HEK293 (cell line): ENCODE measurements around the gene CEP55.

ENCODE experiments used
- ATF2 ChIP-seq: fragments of 450-650 bp; formaldehyde crosslinking; IDR thresholded peaks from 2 replicates; pipeline ENCODE4 v1.5.1; 2016; ENCODE audit warnings: missing biosample characterization, missing genetic modification characterization, low read depth
- GFI1B ChIP-seq: fragments of 450-650 bp; formaldehyde crosslinking; IDR thresholded peaks from 2 replicates; pipeline ENCODE4 v1.5.1; 2016; ENCODE audit warnings: missing biosample characterization, missing genetic modification characterization
- GLI2 ChIP-seq: fragments of 450-650 bp; formaldehyde crosslinking; IDR thresholded peaks from 2 replicates; pipeline ENCODE4; 2017; ENCODE audit warnings: missing biosample characterization, missing genetic modification characterization, low read depth, borderline replicate concordance
- GLI4 ChIP-seq: fragments of 450-650 bp; formaldehyde crosslinking; IDR thresholded peaks from 2 replicates; pipeline ENCODE4 v1.5.1; 2016; ENCODE audit warnings: missing biosample characterization, missing genetic modification characterization
- GLIS1 ChIP-seq: fragments of 450-650 bp; formaldehyde crosslinking; IDR thresholded peaks from 2 replicates; pipeline ENCODE4 v1.5.1; 2016; ENCODE audit warnings: missing biosample characterization, missing genetic modification characterization
- KLF8 ChIP-seq: fragments of 450-650 bp; formaldehyde crosslinking; IDR thresholded peaks from 2 replicates; pipeline ENCODE4 v1.5.1; 2016; ENCODE audit warnings: missing biosample characterization, missing genetic modification characterization
- KLF9 ChIP-seq: fragments of 450-650 bp; formaldehyde crosslinking; IDR thresholded peaks from 2 replicates; pipeline ENCODE4 v1.5.1; 2016; ENCODE audit warnings: missing biosample characterization, missing genetic modification characterization, low read depth
- PATZ1 ChIP-seq: fragments of 450-650 bp; formaldehyde crosslinking; IDR thresholded peaks from 2 replicates; pipeline ENCODE4 v1.5.1; 2016; ENCODE audit warnings: missing biosample characterization, missing genetic modification characterization
- SCRT2 ChIP-seq: fragments of 450-650 bp; formaldehyde crosslinking; IDR thresholded peaks from 2 replicates; pipeline ENCODE4 v1.5.1; 2016; ENCODE audit warnings: missing biosample characterization, missing genetic modification characterization
- TRIM28 ChIP-seq: IDR thresholded peaks from 2 replicates; pipeline ENCODE4 v1.6.1; 2011; ENCODE audit warnings: low read length, control low read depth, borderline replicate concordance
- TSHZ1 ChIP-seq: fragments of 450-650 bp; formaldehyde crosslinking; IDR thresholded peaks from 2 replicates; pipeline ENCODE4 v1.5.1; 2016; ENCODE audit warnings: missing biosample characterization, missing genetic modification characterization, borderline replicate concordance
- WT1 ChIP-seq: fragments of 450-650 bp; formaldehyde crosslinking; IDR thresholded peaks from 2 replicates; pipeline ENCODE4 v1.5.1; 2016; ENCODE audit warnings: missing biosample characterization, missing genetic modification characterization
- YY2 ChIP-seq: fragments of 450-650 bp; formaldehyde crosslinking; IDR thresholded peaks from 2 replicates; pipeline ENCODE4 v1.5.1; 2016; ENCODE audit warnings: missing biosample characterization, missing genetic modification characterization
- ZBTB1 ChIP-seq: fragments of 450-650 bp; formaldehyde crosslinking; IDR thresholded peaks from 2 replicates; pipeline ENCODE4 v1.5.1; 2016; ENCODE audit warnings: missing biosample characterization, missing genetic modification characterization
- ZFHX2 ChIP-seq: fragments of 450-650 bp; formaldehyde crosslinking; conservative IDR thresholded peaks from 2 replicates; pipeline ENCODE4 v1.5.1; 2016; ENCODE audit warnings: missing biosample characterization, missing genetic modification characterization
- ZFP3 ChIP-seq: fragments of 450-650 bp; formaldehyde crosslinking; IDR thresholded peaks from 2 replicates; pipeline ENCODE4 v1.5.1; 2016; ENCODE audit warnings: low read depth, missing biosample characterization, missing genetic modification characterization
- ZFP69B ChIP-seq: fragments of 450-650 bp; formaldehyde crosslinking; IDR thresholded peaks from 2 replicates; pipeline ENCODE4 v1.5.1; 2016; ENCODE audit warnings: missing biosample characterization, missing genetic modification characterization
- ZNF10 ChIP-seq: fragments of 450-650 bp; formaldehyde crosslinking; IDR thresholded peaks from 2 replicates; pipeline ENCODE4 v1.5.1; 2017; ENCODE audit warnings: missing biosample characterization, missing genetic modification characterization
- ZNF112 ChIP-seq: fragments of 450-650 bp; formaldehyde crosslinking; IDR thresholded peaks from 2 replicates; pipeline ENCODE4 v1.5.0; 2017; ENCODE audit warnings: missing biosample characterization, missing genetic modification characterization
- ZNF121 ChIP-seq: fragments of 450-650 bp; formaldehyde crosslinking; IDR thresholded peaks from 2 replicates; pipeline ENCODE4 v1.5.1; 2016; ENCODE audit warnings: missing biosample characterization, missing genetic modification characterization
- ZNF24 ChIP-seq: fragments of 450-650 bp; formaldehyde crosslinking; IDR thresholded peaks from 2 replicates; pipeline ENCODE4 v1.5.1; 2016; ENCODE audit warnings: missing biosample characterization, missing genetic modification characterization
- ZNF274 ChIP-seq, 2 experiments: fragments of 200-500 bp in 1 of 2; fragments of 450-650 bp in 1 of 2; sonication (Bioruptor generic) in 1 of 2; formaldehyde crosslinking in 1 of 2; IDR thresholded peaks; 2 replicates each; pipeline versions ENCODE4 v1.5.1 to v1.6.1; 2014 to 2016; ENCODE audit warnings: borderline replicate concordance in 1 of 2, inconsistent platforms in 1 of 2, low read length in 1 of 2, missing biosample characterization in 1 of 2, missing genetic modification characterization in 1 of 2
- ZNF394 ChIP-seq: fragments of 450-650 bp; formaldehyde crosslinking; IDR thresholded peaks from 2 replicates; pipeline ENCODE4 v1.5.1; 2016; ENCODE audit warnings: missing biosample characterization, missing genetic modification characterization, mild to moderate bottlenecking, moderate library complexity, borderline replicate concordance
- ZNF473 ChIP-seq: fragments of 450-650 bp; formaldehyde crosslinking; IDR thresholded peaks from 2 replicates; pipeline ENCODE4 v1.5.1; 2017; ENCODE audit warnings: missing biosample characterization, missing genetic modification characterization
- ZNF510 ChIP-seq: fragments of 450-650 bp; formaldehyde crosslinking; IDR thresholded peaks from 2 replicates; pipeline ENCODE4 v1.5.1; 2018; ENCODE audit warnings: mild to moderate bottlenecking, missing genetic modification characterization, missing biosample characterization; ENCODE audit not compliant: insufficient replicate concordance
- ZNF549 ChIP-seq: fragments of 450-650 bp; IDR thresholded peaks from 2 replicates; pipeline ENCODE4 v1.5.1; 2018; ENCODE audit warnings: missing biosample characterization, missing genetic modification characterization, mild to moderate bottlenecking, inconsistent platforms, moderate library complexity
- ZNF596 ChIP-seq: fragments of 450-650 bp; IDR thresholded peaks from 2 replicates; pipeline ENCODE4 v1.5.0; 2018; ENCODE audit warnings: missing biosample characterization, mild to moderate bottlenecking, missing genetic modification characterization, moderate library complexity
- ZNF624 ChIP-seq: fragments of 450-650 bp; formaldehyde crosslinking; IDR thresholded peaks from 2 replicates; pipeline ENCODE4 v1.5.1; 2017; ENCODE audit warnings: missing biosample characterization, missing genetic modification characterization
- ZNF692 ChIP-seq: fragments of 450-650 bp; formaldehyde crosslinking; IDR thresholded peaks from 2 replicates; pipeline ENCODE4 v1.5.1; 2016; ENCODE audit warnings: missing biosample characterization, missing genetic modification characterization
- ZNF791 ChIP-seq: fragments of 450-650 bp; formaldehyde crosslinking; IDR thresholded peaks from 2 replicates; pipeline ENCODE4 v1.5.1; 2016; ENCODE audit warnings: missing biosample characterization, missing genetic modification characterization
- ZSCAN18 ChIP-seq: fragments of 450-650 bp; formaldehyde crosslinking; IDR thresholded peaks from 2 replicates; pipeline ENCODE4 v1.5.1; 2016; ENCODE audit warnings: missing biosample characterization, missing genetic modification characterization

Gene CEP55

GRCh38 chr10:93496322-93497041 lies at the start of gene CEP55 (continued):
- no peak; the same call in 1 of the 2 replicates for TF ChIP-seq TSHZ1 (tag by site-specific recombination)
- TF ChIP-seq ATF2 (tag by site-specific recombination), result no peak
- TF ChIP-seq ZNF112 (tag by site-specific recombination), result no peak
- TF ChIP-seq GLIS1 (tag by site-specific recombination), result no peak
- no peak for TF ChIP-seq ZNF510 (tag by site-specific recombination)
- peak; percentile 98 for TF ChIP-seq KLF8 (tag by site-specific recombination)
- peak; percentile 13; the same call in 1 of the 2 replicates for TF ChIP-seq ZFHX2 (tag by site-specific recombination)
- no peak for TF ChIP-seq ZNF596 (tag by site-specific recombination)
- no peak for TF ChIP-seq GLI2 (tag by site-specific recombination)
- no peak for TF ChIP-seq GLI4 (tag by site-specific recombination)
- no peak for TF ChIP-seq ZFP3 (tag by site-specific recombination)
- TF ChIP-seq ZNF274 (IDR thresholded peaks at IDR 0.05; ENCODE audit: low read length), result no peak
- TF ChIP-seq ZNF274 (tag by site-specific recombination; IDR thresholded peaks at IDR 0.05; ENCODE audit: borderline replicate concordance), result no peak
- TF ChIP-seq SCRT2 (tag by site-specific recombination), result peak; percentile 67
- no peak for TF ChIP-seq ZNF692
- TF ChIP-seq ZSCAN18, result no peak
- TF ChIP-seq ZNF10, result 0 out of 2 replicates have a peak, but pooled peaks have one; percentile 68
- peak; percentile 19; the same call in 1 of the 2 replicates for TF ChIP-seq GFI1B (tag by site-specific recombination)
- no peak for TF ChIP-seq ZBTB1
- TF ChIP-seq ZNF24 (tag by site-specific recombination), result no peak
- no peak for TF ChIP-seq ZFP69B (tag by site-specific recombination)
- no peak for TF ChIP-seq WT1 (tag by site-specific recombination)
- no peak for TF ChIP-seq ZNF549
- no peak for TF ChIP-seq ZNF791
- no peak for TF ChIP-seq TRIM28
- TF ChIP-seq ZNF121 (tag by site-specific recombination), result no peak
- peak; percentile 68; the same call in 1 of the 2 replicates for TF ChIP-seq PATZ1
- TF ChIP-seq KLF9, result peak; percentile 88
- no peak for TF ChIP-seq ZNF624 (tag by site-specific recombination)
- TF ChIP-seq ZNF394, result peak; percentile 75; the same call in 1 of the 2 replicates
- no peak for TF ChIP-seq YY2 (tag by site-specific recombination)
- TF ChIP-seq ZNF473 (tag by site-specific recombination), result no peak
